Endothelial cell (in vitro differentiated cells): Measurements from ENCODE around the gene XPO5. TPM values are rescaled to one million over a fixed set of nuclear protein-coding genes. Genes with fewer than 3 reads are reported as not detected.
"Not testable (repeated sequence)": the region's sequence is repeated elsewhere in the genome, so short reads cannot be mapped to it uniquely, and the experiment has no call there.

Experiments
- DNase-seq: peaks from one replicate; pipeline ENCODE4 v3.0.0; 2021; ENCODE audit warnings: low spot score
- H3K27ac Mint-ChIP-seq: one replicate; pipeline ENCODE4 v1.8.0; 2021; ENCODE audit warnings: mixed read lengths, inconsistent platforms; ENCODE audit not compliant: unreplicated experiment
- H3K27me3 Mint-ChIP-seq: one replicate; pipeline ENCODE4 v1.8.0; 2021; ENCODE audit warnings: mild to moderate bottlenecking, moderate library complexity, mixed read lengths, inconsistent platforms; ENCODE audit not compliant: unreplicated experiment
- H3K36me3 Mint-ChIP-seq: one replicate; pipeline ENCODE4 v1.8.0; 2021; ENCODE audit warnings: mild to moderate bottlenecking, low read depth, mixed read lengths, inconsistent platforms; ENCODE audit not compliant: unreplicated experiment
- H3K4me1 Mint-ChIP-seq: one replicate; pipeline ENCODE4 v1.8.0; 2021; ENCODE audit warnings: mild to moderate bottlenecking, mixed read lengths, inconsistent platforms; ENCODE audit not compliant: unreplicated experiment
- H3K4me3 Mint-ChIP-seq: one replicate; pipeline ENCODE4 v1.8.0; 2021; ENCODE audit warnings: mild to moderate bottlenecking, mixed read lengths, inconsistent platforms; ENCODE audit not compliant: unreplicated experiment
- H3K9me3 Mint-ChIP-seq: one replicate; pipeline ENCODE4 v1.8.0; 2021; ENCODE audit warnings: mixed read lengths, inconsistent platforms; ENCODE audit not compliant: unreplicated experiment
- total RNA-seq: library from RNA; stranded (reverse); fragmentation: NEBNext Ultra II Directional; extraction: Animal tissue kit (Norgen Biotek cat#: 25700); gene quantifications from one replicate; pipeline ENCODE4 v1.2.1, GENCODE V29; 2021; ENCODE audit not compliant: unreplicated experiment
- TF ChIP-seq, protein P1 (sequence below): fragments of 200-600 bp; sonication (generic); IDR thresholded peaks from one replicate; pipeline ENCODE4 v1.5.0; 2021; ENCODE audit warnings: antibody characterized with exemption; ENCODE audit not compliant: unreplicated experiment

The XPO5 gene
- total RNA-seq, 1 donor from 2014 or later, result 37.6 TPM

DNA sequence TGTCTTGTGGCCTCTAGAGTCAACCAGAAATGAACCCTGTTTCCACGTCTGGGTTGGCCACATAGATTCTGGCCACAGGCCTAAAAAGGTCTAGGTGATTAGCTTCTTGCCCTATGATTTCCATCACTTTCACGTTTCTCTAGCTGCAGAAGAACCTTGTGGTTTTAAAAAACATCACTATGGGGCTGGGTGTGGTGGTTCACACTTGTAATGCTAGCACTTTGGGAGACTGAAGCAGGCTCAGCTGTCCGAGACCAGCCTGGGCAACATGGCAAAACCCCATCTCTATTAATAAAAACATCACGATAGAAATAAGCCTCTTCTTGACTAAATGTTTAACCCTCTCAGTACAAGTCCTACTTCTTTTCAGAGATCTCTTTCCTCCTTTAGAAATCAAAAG is 31.4 kb downstream of the XPO5 start:
- H3K27me3 Mint-ChIP-seq, result no peaks in the 10 kb centered on the region
- H3K36me3 Mint-ChIP-seq, result peaks cover 22% of the 10 kb centered on the region
- H3K9me3 Mint-ChIP-seq, result no peaks in the 10 kb centered on the region
- H3K4me1 Mint-ChIP-seq, result no peaks in the 10 kb centered on the region
- no peak overlapping the region for H3K4me3 Mint-ChIP-seq
- H3K27ac Mint-ChIP-seq, result no peak overlapping the region
- TF ChIP-seq, protein P1, sequence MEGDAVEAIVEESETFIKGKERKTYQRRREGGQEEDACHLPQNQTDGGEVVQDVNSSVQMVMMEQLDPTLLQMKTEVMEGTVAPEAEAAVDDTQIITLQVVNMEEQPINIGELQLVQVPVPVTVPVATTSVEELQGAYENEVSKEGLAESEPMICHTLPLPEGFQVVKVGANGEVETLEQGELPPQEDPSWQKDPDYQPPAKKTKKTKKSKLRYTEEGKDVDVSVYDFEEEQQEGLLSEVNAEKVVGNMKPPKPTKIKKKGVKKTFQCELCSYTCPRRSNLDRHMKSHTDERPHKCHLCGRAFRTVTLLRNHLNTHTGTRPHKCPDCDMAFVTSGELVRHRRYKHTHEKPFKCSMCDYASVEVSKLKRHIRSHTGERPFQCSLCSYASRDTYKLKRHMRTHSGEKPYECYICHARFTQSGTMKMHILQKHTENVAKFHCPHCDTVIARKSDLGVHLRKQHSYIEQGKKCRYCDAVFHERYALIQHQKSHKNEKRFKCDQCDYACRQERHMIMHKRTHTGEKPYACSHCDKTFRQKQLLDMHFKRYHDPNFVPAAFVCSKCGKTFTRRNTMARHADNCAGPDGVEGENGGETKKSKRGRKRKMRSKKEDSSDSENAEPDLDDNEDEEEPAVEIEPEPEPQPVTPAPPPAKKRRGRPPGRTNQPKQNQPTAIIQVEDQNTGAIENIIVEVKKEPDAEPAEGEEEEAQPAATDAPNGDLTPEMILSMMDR, result no peak
- DNase-seq, result no peak

DNA sequence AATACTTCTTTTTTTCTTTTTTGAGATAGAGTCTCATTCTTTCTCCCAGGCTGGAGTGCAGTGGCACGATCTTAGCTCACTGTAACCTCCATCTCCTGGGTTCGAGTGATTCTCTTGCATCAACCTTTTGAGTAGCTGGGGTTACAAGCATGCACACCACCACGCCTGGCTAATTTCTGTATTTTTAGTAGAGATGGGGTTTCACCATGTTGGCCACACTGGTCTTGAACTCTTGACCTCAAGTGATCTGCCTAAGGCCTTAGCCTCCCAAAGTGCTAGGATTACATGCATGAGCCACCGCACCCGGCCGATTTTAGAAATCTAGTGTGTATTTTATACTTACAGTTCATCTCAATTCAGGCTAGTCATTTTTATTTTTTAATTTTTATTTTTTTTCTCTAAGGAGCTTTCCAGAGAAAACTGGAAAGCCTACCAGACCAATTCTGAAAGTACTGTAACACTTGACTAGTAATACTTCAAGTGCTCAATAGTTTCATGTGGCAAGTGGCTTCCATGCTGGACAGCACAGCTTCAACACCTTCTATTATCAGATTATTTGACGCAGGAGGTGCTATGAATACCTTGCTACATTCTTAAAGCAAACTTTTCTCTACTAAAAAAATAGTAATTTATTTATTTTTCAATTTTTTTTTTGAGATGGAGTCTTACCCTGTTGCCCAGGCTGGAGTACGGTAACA is 33.9 kb downstream of the XPO5 start:
- Mint-ChIP-seq H3K27ac (no peak overlapping the region), H3K9me3 (no peaks in the 10 kb centered on the region), H3K27me3 (no peaks in the 10 kb centered on the region), H3K4me1 (no peaks in the 10 kb centered on the region), H3K36me3 (peaks cover 19% of the 10 kb centered on the region), H3K4me3 (no peak overlapping the region)
- no peak for DNase-seq
- TF ChIP-seq, protein P1, result no peak

DNA sequence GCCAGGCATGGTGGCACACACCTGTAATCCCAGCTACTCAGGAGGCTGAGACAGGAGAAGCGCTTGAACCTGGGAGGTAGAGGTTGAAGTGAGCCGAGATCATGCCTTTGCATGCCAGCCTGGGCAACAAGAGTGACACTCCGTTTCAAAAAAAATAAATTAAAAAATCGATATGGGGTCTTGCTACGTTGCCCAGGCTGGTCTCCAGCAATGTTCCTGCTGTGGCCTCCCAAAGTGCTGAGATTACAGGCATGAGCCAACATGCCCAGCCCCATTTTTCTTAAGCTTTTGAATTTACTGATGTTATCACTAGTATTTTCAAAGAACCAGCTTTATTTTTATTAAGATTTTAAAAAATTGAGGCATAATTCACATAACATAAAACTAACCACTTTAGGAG is 35.3 kb downstream of the XPO5 start:
- no peaks in the 10 kb centered on the region for H3K27me3 Mint-ChIP-seq
- H3K36me3 Mint-ChIP-seq, result peaks cover 10% of the 10 kb centered on the region
- no peaks in the 10 kb centered on the region for H3K4me1 Mint-ChIP-seq
- H3K27ac Mint-ChIP-seq, result no peak overlapping the region
- DNase-seq, result no peak
- H3K4me3 Mint-ChIP-seq, result no peak overlapping the region
- TF ChIP-seq, protein P1, result no peak
- H3K9me3 Mint-ChIP-seq, result no peaks in the 10 kb centered on the region

DNA sequence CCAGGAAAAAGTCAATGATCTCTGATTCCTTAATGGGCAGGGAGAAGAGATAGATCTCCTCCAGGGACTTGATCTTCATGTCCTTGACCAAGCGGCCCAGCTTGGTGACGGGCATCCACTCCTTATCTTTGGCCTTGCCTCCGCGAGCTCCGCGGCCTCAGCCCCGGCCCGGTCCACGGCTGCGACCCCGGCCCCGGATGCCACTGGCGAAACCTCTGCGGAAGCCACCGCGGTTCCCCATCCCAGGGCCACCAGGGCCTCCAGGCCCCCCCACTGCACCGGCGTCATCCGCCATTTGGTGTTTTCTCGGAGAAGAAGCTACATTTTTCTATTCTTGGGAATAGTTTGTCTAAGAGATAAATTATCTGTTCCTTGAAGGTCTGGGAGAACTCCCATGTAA is 36.4 kb downstream of the XPO5 start:
- not testable (repeated sequence) for H3K27me3 Mint-ChIP-seq, DNase-seq, H3K9me3 Mint-ChIP-seq, H3K4me1 Mint-ChIP-seq, H3K27ac Mint-ChIP-seq, H3K4me3 Mint-ChIP-seq
- H3K36me3 Mint-ChIP-seq, result peaks cover 10% of the 10 kb centered on the region

DNA sequence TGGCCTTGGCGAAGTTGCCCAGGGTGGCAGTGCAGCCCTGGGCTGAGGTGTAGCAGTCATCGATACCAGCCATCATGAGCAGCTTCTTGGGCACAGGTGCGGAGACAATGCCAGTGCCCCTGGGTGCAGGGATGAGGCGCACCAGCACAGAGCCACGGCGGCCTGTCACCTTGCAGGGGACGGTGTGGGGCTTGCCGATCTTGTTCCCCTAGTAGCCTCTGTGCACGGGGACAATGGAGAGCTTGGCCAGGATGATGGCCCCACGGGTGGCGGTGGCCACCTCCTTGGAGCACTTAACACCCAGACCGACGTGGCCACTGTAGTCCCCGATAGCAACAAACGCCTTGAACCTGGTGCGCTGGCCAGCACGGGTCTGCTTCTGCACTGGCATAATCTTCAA is 36.9 kb downstream of the XPO5 start:
- peaks cover 10% of the 10 kb centered on the region for H3K36me3 Mint-ChIP-seq
- H3K27me3 Mint-ChIP-seq, H3K27ac Mint-ChIP-seq, H3K9me3 Mint-ChIP-seq, DNase-seq, H3K4me1 Mint-ChIP-seq, H3K4me3 Mint-ChIP-seq: not testable (repeated sequence)

DNA sequence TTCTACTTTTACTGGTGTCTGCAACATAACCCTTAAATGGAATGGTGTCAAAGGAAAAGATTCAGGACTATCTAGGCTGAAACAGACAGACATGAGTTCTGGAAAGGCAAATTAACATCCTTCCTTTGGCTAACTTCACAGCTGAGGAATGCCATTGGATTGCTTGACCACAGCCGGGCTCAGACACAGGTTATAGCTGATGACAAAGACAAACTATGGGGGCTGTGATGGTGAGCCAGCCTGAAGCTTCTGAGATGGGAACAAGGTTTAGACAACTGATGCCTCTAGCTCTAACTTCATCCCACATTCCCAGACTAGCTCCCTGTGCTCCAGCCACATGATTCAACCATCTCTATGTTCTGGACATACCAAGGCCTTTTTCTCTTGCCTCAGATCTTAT is 43.6 kb downstream of the XPO5 start:
- TF ChIP-seq, protein P1, result no peak
- Mint-ChIP-seq H3K9me3 (no peaks in the 10 kb centered on the region), H3K36me3 (peaks cover 7% of the 10 kb centered on the region), H3K27me3 (no peaks in the 10 kb centered on the region), H3K27ac (no peak overlapping the region), H3K4me1 (no peaks in the 10 kb centered on the region), H3K4me3 (no peak overlapping the region)
- DNase-seq, result no peak
